DMS53 treated with DMSO at 0.1 percent for 48 hours (cell line): ENCODE data around the gene PVALEF.

Experiments
- DNase-seq: peaks from one replicate; lab custom pipeline; 2025; ENCODE audit not compliant: unreplicated experiment; lab: John Stamatoyannopoulos, UW

Gene PVALEF

GRCh38 chr17:81180836-81181810 is 15.8 kb downstream of the PVALEF start:
- DNase-seq = no peak

DNA sequence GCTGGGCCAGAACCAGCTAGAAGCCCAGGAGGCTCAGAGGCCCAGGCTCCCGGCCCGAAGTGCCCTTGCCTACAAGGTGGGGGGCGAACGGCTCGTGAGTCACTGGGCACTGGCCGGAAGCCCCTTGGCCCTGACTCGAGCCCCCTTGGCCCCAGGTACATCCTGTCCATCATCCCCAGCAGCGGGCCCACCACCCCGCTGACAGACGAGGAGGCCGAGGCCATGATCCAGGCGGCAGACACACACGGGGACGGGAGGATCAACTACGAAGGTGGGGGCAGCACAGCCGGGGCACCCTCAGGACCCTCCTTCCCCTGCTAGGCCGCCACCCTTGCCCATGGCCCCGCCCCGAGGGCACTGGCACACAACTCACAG is 16.5 kb downstream of the PVALEF start:
- no peak for DNase-seq

- no peak for DNase-seq
Observed at GRCh38 chr17:81182596-81182995, 17.3 kb downstream of the PVALEF start.

DNA sequence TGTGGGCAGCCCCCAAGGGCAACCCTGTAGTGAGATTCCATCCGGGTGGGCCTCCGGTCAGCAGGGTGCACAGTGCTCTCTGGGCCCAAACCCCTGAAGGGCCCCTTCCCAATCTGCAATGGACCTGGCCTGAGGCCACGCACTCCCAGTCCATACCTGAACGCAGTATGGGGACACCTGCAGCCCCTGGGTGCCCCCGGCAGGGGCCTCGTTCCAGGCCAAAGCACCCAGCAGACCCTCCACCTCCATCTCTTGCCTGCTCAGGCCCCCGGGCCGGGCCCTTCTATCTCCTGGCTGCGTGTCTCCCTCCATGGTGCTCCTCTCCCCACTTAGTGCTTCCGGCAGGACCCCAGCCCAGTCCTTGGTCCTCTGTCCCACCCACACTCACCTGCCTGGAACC is 18.0 kb downstream of the PVALEF start:
- no peak for DNase-seq

- DNase-seq = no peak
Observed at GRCh38 chr17:81183807-81184206, 18.5 kb downstream of the PVALEF start.

DNA sequence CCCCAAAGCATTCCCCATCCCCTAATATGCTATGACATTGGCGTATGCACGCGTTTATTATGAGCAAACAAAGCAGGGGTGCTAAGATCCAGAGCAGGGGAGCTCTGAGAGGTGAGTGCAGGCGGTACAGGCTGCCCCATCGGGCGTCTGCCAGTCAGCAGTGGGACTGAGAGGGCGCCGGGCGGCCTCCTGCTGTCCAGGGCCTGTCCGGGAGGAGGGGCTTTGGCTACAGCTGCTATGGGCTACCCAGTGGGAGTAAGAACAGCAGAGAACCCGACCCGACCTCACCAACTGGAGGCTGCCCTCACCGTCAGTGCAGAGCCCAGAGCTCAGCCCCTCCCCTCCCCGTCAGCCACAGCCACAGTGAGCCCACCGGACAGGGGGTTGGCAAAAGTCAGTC is 19.2 kb downstream of the PVALEF start:
- no peak for DNase-seq

DNA sequence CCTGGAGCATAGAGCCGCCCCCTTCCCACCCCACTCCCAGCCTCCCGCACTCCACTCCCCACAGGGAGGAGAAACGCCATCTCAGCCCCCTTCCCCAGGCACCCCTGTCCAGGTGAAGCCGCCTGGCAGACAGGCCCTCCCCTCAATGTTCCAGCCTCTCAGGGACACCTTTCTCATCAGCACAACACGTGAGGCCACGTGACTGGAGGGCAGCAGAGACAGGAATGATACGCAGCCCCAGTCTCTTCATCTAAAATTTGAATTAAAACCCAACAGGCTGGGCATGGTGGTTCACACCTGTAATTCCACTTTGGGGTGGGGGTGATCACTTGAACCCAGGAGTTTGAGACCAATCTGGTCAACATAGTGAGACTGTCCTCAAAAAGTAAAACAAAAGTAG is 20.9 kb downstream of the PVALEF start:
- DNase-seq = no peak

GRCh38 chr17:81187120-81187519 is 21.8 kb downstream of the PVALEF start:
- no peak for DNase-seq

DNA sequence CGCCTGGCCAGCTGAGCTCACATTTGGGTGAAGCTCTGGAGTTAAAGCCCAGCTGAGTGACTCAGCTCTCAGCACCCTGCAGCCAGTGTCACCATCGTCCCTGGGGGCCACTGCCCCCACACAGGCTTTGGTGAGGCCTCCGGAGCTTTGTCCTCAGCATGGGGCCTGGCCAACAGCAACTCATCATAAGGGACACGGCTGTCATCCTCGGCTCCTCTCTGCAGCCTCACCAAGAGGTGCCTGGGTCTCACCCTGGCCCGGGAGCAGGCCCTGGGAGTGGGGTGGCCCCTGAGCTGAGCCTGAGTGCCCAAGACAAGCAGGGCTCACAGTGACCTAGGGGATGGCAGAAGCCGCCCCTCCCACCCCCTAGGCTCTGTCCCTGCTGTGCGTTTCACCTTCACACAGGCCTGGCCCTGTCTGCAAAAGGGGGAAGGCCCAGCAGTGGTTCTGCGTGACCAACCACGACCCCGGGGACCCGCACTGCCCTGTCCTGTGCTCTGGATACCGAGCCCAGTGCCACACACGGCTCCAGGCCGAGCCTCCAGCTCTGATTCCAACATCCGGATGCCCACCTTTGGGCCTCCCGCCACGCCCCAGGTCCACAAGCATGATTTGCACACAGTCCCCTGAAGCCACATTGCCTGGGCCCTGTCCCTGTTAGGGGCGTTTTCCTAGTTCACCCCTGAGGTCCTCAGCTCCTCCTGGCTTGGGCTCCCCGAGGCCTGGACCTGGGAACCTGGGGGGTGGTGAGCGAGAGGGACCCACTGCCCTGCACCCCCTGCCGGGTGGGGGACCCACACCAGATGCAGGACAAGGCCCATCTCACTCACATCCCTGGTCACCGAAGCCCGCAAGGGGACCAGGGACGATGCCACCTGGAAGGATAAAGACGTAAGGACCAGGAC is 22.5 kb downstream of the PVALEF start:
- DNase-seq = no peak

GRCh38 chr17:81188491-81188840 is 23.2 kb downstream of the PVALEF start:
- no peak for DNase-seq

DNA sequence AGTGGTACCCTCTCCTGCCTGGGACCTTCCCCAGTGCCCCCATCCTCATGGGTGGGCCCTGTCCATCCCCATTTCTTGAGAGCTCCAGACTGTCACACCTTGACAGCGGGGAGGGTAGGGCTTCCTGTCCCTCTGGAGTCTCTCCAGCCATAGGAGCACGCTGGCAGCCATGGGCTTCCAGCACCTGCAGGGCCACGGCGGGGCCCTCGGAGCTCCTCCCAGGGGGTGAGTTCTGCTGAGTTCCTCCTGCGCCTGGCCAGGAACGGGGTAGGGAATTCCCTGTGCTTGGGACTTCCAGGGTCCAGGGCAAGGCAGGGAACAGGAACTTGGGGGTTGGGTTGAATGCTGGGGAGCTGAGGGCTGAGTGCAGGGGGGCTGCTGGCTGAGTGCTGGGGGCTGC is 23.7 kb downstream of the PVALEF start:
- no peak for DNase-seq

- DNase-seq = no peak
Observed at GRCh38 chr17:81189670-81190530, 24.6 kb downstream of the PVALEF start.

DNA sequence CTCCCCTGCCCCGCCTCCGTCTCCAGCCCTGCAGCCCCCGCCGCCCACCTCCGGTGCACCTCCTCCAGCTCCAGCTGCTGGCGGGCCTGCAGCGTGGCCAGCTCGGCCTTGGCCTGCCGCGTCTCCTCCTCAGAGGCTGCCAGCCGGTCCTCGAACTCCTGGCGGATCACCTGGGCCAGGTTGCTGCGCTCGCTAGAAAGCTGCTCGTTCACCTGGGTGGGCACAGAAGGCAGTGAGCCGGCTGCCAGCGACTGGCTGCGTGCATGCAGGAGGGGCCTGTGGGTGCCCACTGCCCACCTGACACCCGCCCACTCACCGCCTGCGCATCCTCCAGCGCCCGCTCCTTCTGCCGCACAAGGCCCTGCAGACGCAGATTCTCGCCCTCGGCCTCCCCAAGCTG is 25.3 kb downstream of the PVALEF start:
- no peak for DNase-seq

DNA sequence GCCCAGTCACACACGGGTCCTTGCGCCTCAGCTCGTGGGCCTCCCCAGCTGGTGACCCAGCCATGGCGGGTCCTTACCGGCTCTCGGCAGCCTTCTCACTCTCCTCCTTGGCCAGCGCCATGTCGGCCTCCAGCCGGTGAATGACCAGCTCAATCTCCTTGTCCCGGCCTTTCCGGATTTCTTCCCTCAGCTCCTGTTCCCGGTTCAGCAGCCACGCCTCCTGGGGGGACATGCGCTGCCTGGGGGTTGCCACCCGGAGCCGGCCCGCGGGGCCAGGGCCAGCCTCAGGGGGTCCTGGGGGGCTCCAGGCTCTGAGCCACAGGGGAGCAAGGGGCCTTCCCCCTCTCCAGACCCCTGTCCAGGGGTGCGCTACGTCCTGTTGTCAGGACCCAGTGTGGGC is 25.8 kb downstream of the PVALEF start:
- no peak for DNase-seq

GRCh38 chr17:81191646-81192045 is 26.3 kb downstream of the PVALEF start:
- no peak for DNase-seq

DNA sequence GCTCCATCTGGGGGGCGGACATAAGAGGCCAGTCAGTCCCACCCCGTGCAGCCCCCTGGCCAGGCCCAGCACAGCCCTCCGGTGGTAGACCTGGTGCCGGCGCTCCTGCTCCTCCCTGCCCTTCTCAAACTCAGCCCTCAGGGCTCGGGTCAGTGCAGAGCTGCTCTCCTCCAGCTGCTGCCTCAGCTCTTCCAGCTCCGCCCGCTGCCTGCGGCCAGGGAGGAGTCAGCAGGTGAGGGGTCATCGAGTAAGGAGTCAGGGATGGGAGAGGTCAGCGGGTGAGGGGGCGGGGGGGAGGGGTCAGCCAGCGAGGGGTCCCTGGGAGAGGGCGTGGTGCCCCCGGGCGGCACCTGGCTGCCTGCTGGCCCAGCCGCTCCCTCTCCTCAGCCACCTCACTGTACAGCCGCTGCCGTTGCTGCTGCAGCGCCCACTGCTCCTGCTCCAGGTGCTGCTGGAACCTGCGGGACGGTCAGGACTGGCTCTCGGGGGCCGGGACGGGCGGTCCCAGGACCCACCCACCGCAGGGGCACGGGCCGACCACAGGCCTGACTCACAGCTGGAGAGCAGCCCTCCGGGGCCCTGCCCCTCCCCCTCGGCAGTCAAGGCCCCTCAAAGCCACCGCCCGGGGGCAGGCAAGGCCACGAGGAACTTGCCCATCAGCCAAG is 27.2 kb downstream of the PVALEF start:
- no peak for DNase-seq

- no peak for DNase-seq
Observed at GRCh38 chr17:81193051-81193410, 27.7 kb downstream of the PVALEF start.

DNA sequence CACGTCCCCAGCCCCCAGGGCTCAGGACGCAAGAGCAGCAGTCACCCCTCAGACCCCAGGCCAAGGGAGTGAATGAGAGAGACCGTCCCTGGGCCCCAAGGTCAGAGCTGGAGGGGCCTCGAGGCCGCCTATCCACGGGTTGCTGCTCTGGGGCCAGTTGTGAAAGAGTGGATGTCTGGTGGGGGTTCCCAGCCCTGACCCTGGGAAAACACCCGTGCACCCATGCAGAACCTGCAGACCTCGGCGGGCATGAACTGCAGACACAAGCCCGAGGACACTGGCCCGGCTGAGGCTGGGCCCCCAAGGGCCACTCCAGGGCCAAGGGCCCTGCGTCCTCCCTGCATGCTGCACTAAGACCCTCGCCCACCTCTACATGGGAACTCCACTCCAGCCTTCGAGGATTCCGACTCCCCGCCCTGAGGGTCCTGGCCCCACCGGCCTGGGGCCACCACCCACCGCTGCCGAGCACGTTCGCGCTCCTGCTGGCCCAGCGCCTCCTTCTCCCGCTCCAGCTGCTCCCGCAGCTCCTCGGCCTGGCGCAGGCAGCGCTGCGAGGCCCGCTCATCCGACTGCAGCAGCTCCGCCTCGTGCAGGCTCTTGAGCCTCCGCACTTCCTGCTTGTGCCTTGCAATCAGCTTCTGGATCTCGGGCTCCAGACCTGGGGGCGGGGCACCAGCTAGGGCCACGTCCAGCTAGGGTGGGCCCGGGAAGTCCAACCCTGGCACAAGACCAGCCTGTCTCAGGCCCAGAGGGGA is 28.3 kb downstream of the PVALEF start:
- no peak for DNase-seq

DNA sequence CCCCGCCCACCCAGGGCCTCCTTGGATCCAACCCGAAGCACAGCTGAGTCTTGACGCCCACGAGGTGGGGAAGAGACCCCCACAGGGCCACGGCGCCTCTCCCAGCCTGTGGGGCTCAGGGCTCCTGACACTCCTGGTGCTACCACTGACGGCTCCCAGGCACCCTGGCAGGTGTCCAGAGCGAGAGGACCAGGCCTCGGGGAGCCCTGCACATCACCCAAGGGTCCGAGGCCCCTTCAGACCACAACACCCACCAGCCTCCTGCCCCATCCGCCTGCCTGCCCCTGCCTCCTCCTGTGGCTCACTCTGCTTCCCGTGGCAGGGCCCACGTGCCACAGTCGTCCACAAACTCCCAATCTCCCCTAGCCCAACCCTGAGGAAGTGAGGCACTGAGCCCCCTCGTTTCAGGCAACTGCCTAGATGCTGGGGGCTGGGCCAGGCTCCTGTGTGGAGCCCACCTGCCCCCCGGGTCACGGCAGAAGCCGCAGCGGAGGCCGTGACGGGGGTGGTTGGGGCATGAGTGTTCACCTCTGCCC is 29.0 kb downstream of the PVALEF start:
- DNase-seq = no peak
